Transverse colon (tissue), 4 donors: Measurements from ENCODE around the gene CLCNKA. TPM values are rescaled to one million over a fixed set of nuclear protein-coding genes. Genes with fewer than 3 reads are reported as not detected.

Source experiments
- DNase-seq: peaks from one replicate; pipeline ENCODE4 v3.0.0-alpha.2; 2019
- H3K27ac ChIP-seq, 4 donors: fragments of 200-600 bp; sonication (generic); 2 replicates each; pipeline ENCODE4 v1.5.1; 2016 to 2018; ENCODE audit warnings: inconsistent platforms in 4 of 4
- H3K27me3 ChIP-seq: fragments of 200-600 bp; sonication (generic); 2 replicates; pipeline ENCODE4 v1.5.1; 2017; ENCODE audit warnings: inconsistent platforms
- H3K36me3 ChIP-seq, 4 donors: fragments of 200-600 bp; sonication (generic); 2 replicates each; pipeline ENCODE4 v1.5.1; 2017 to 2019; ENCODE audit warnings: inconsistent platforms in 4 of 4
- H3K4me1 ChIP-seq, 4 donors: fragments of 200-600 bp; sonication (generic); 2 replicates each; pipeline ENCODE4 v1.5.1; 2017 to 2020; ENCODE audit warnings: inconsistent platforms in 4 of 4
- H3K4me3 ChIP-seq, 4 donors: fragments of 200-600 bp; sonication (generic); 1 replicate in 1 of 4; 2 replicates in 3 of 4; pipeline versions ENCODE4 v1.5.1 to v1.6.1; 2017 to 2019; ENCODE audit warnings: inconsistent platforms in 4 of 4
- H3K9me3 ChIP-seq, 2 donors: fragments of 200-600 bp; sonication (generic); 2 replicates each; pipeline ENCODE4 v1.5.1; 2017 to 2019; ENCODE audit warnings: inconsistent platforms in 2 of 2
- CTCF ChIP-seq, 5 experiments: fragments of 200-600 bp in 3 of 5; fragments of 450-650 bp in 2 of 5; sonication (generic) in 3 of 5; IDR thresholded peaks; 1 replicate in 2 of 5; 2 replicates in 3 of 5; pipeline ENCODE4 v1.5.1; 2016 to 2017; ENCODE audit warnings: antibody characterized with exemption in 5 of 5, inconsistent platforms in 3 of 5, mild to moderate bottlenecking in 2 of 5, moderate library complexity in 1 of 5
- EP300 ChIP-seq: sonication (generic); formaldehyde crosslinking; IDR thresholded peaks from one replicate; pipeline ENCODE4 v1.6.1; 2017; ENCODE audit warnings: antibody characterized with exemption, low read depth
- POLR2A ChIP-seq: fragments of 450-650 bp; IDR thresholded peaks from one replicate; pipeline ENCODE4 v1.6.1; 2016; ENCODE audit warnings: antibody characterized with exemption, mild to moderate bottlenecking, moderate library complexity
- POLR2AphosphoS5 ChIP-seq, 3 donors: sonication (generic); formaldehyde crosslinking; IDR thresholded peaks; one replicate each; pipeline ENCODE4 v1.6.1; 2016; ENCODE audit warnings: antibody characterized with exemption in 3 of 3
- WGBS, 2 donors: methylation state at CpG; one replicate each; pipeline ENCODE4 v1.1.5; 2018; ENCODE audit warnings: low coverage in 1 of 2; 5-methylcytosine and 5-hydroxymethylcytosine counted together
- in situ Hi-C, 4 donors: fragments of 200-750 bp; cut with MboI; loops; one replicate each; pipeline versions ENCODE4 v1.15.0 to v1.15.1; 2017; ENCODE audit warnings: low sequenced_read_pairs in 3 of 4, low pct_ligation_motif_present in 1 of 4, low pct_unique_long_range_greater_than_20kb in 1 of 4
- intact Hi-C: fragments of 100-400 bp; cut with DNase I; formaldehyde crosslinking; loops from one replicate; pipeline ENCODE4 v1.15.1; 2023; ENCODE audit warnings: low total_unique reads
- total RNA-seq, 4 donors: library from RNA; depleted of rRNA; stranded (reverse); fragments of >200 nt; gene quantifications; one replicate each; pipeline ENCODE4 v1.1.0, GENCODE V29; 2016

The CLCNKA gene
- total RNA-seq, 4 donors from 2014 or later, result 0.68 to 21.7 (median 0.79) TPM; not detected in 1

GRCh38 chr1:16073490-16074119 lies 51.8 kb downstream of the CLCNKA start, which contains the start of gene FAM131C:
Gene FAM131C (minus strand): TSS chr1:16073651. CDS start chr1:16073442, 209 bp downstream.
- Histone ChIP-seq H3K4me3 (peak within 1 kb of the TSS in 3 of 4 donors; percentile 33 to 47 (median 41)), H3K27me3 (peaks cover 11% of the 10 kb centered on the region), H3K4me1 (peaks cover 3 to 14% (median 10%) of the 10 kb centered on the region in 4 donors), H3K9me3 (no peaks in the 10 kb centered on the region), H3K36me3 (no peaks in the 10 kb centered on the region), H3K27ac (peak within 1 kb of the TSS in 1 of 4 donors; percentile 1)
- 1 to 4% methylated on average over 11 to 38 of the region's 54 CpGs for WGBS, 2 donors
- peak; percentile 60 for DNase-seq
- intact Hi-C loops, result loop anchor here (10.0 kb wide), 1 partner anchor 291 kb away; the partner anchor contains the start of gene SZRD1
- no peak for TF ChIP-seq POLR2A
- peak in 3 of 5 experiments; percentile 17 to 41 (median 25) for TF ChIP-seq CTCF (IDR thresholded peaks at IDR 0.05)
- in situ Hi-C loops, result no loop called here

GRCh38 chr1:16074217-16074616 lies 52.4 kb downstream of the CLCNKA start:
- in situ Hi-C loops (no loop called here), intact Hi-C loops (loop anchor here (10.0 kb wide), 1 partner anchor 291 kb away; the partner anchor contains the start of gene SZRD1)
- Histone ChIP-seq H3K9me3 (no peaks in the 10 kb centered on the region), H3K27me3 (peaks cover 11% of the 10 kb centered on the region), H3K4me1 (peaks cover 3 to 19% (median 14%) of the 10 kb centered on the region in 4 donors), H3K27ac (peak overlapping the region in 1 of 4 donors; percentile 1), H3K4me3 (peak overlapping the region in 1 of 4 donors; percentile 47), H3K36me3 (no peaks in the 10 kb centered on the region)
- no peak for DNase-seq
- no peak for TF ChIP-seq EP300
- no peak for TF ChIP-seq CTCF (IDR thresholded peaks at IDR 0.05)
- TF ChIP-seq POLR2A, result no peak
- TF ChIP-seq POLR2AphosphoS5 (IDR thresholded peaks at IDR 0.05), result no peak
- WGBS, 2 donors, result 52 to 70% methylated on average over 3 to 5 of the region's 5 CpGs

GRCh38 chr1:16075337-16076030 lies 53.6 kb downstream of the CLCNKA start:
- in situ Hi-C loops (loop anchor here in 2 of 4 donors (5.0 to 25.0 kb wide), 2 partner anchors 112 to 287 kb away; partner anchors contain the start of genes FBXO42 (in 1 of the 2) and SZRD1 (in 1 of the 2)), intact Hi-C loops (loop anchor here (5.0 to 10.0 kb wide), 2 partner anchors 167 to 289 kb away; partner anchors contain the start of gene SZRD1)
- H3K27ac ChIP-seq, result no peak overlapping the region
- no peak for DNase-seq
- H3K36me3 ChIP-seq, result no peaks in the 10 kb centered on the region
- H3K27me3 ChIP-seq, result peaks cover 11% of the 10 kb centered on the region
- no peak overlapping the region for H3K4me3 ChIP-seq
- 56 to 66% methylated on average over 7 to 11 of the region's 11 CpGs for WGBS, 2 donors
- peaks cover 3 to 21% (median 16%) of the 10 kb centered on the region in 4 donors for H3K4me1 ChIP-seq
- H3K9me3 ChIP-seq, result no peaks in the 10 kb centered on the region
- TF ChIP-seq POLR2A (no peak), CTCF (IDR thresholded peaks at IDR 0.05) (no peak), POLR2AphosphoS5 (IDR thresholded peaks at IDR 0.05) (no peak), EP300 (no peak)
